GM10847 (cell line): ENCODE measurements around the gene ZCCHC10.

ENCODE experiments used
- POLR2A ChIP-seq: IDR thresholded peaks from 2 replicates; pipeline ENCODE4 v1.6.1; 2011; ENCODE audit not compliant: insufficient read length; ENCODE audit errors: extremely low read depth

ZCCHC10 gene

DNA sequence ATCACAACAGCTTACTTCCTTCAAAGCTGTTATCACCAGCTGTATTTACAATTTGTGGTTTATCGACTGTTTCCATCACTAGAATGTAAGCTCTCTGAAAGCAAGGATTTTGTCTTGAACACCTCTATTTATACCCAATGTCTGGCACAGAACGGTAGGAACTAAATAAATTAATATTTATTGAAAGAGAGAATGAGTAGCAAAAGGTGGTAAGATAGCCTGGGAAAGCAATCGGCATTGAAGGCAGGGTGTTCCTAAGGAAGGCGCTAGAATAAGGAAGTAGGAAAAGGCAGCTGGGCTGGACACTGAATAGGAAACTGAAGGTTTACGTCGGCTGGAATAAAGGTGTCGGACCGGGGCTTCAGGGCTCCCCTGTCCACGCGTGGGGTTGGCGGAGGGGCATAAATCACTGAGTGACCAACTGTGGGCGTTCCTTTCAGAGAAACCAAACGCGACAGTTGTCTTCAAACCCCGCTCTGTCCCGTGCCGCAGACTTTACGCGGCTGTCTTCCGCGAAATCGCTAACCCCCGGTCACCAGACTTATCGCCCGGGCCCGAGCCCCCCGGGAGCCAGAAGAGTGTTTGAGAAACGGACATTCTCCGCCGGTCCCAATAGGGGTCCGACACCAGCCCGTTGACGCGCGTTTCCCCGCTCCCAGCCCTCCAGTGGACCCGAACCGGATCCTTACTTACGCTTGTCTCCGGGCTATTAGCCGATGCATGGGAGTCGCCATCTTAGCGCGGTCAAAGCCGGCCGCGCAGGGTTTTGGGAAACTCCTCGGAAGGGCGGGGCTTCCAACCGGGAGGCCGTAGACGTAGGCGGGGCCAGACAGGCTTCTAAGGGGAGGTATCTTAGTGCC, at the start of gene ZCCHC10:
ZCCHC10 (minus strand) TSS at position 746 of the 860 bp plus-strand sequence; CDS start at position 734, 12 bp downstream.
- peak; percentile 77 for TF ChIP-seq POLR2A

GRCh38 chr5:133075572-133076536, 49.5 kb upstream of the ZCCHC10 start:
- no peak for TF ChIP-seq POLR2A

DNA sequence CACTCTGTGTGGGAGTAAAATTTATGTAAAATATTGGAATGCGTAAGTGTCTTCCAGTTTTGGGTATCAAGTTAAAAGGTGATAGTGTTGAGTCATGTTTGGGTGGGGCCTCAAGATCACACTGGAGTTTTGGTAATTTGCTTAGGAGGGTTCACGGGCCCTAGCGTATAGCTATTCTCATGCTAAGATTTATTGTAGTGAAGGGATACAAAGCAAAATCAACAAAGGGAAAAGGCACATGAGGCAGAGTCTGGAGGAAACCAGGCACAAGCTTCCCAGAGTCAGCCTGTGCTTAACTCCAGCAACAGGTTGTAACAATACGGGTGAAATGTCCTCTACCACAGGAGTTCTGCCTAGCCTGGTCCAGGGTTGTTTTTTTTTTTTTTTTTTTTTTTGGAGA, 45.7 kb upstream of the ZCCHC10 start:
- TF ChIP-seq POLR2A: no peak

DNA sequence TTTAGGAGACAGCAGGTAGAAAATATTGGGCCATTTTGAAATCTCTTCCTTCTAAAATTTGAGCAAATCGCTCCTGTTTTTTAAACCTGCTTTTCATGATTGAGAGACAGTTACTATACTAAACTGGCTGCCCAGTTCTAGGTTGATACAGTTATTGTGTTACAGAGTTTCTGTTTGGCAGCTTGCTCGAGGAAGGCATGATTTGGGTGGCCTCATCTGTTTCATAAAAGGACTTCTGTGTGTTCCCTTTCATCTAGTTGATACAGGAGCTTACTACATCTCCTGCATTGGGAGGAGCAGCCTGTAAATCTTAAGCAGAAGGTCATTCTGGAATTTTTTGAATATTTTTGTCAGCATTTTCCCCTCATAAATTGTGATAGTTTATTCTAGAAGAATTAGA, 39.7 kb upstream of the ZCCHC10 start:
- TF ChIP-seq POLR2A: no peak

DNA sequence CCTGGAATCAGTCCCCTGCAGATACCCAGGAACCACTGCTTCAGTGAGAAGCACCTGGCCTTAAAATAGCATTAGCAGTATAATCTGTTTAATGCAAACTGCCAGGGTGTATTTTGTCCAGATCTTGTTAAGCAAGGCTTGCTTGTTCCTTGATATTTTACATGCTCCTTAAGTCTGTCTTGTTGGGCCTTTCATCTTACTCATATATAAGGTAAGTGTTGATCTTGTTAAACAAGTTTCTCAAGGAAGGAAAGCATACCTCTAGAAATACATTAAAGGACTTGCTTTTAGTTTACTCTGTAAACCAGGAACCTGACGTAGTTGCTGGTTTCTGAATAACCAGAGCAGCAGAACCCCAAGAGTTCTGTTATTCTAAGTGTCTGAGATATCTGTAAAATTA, 39.1 kb upstream of the ZCCHC10 start:
- no peak for TF ChIP-seq POLR2A

DNA sequence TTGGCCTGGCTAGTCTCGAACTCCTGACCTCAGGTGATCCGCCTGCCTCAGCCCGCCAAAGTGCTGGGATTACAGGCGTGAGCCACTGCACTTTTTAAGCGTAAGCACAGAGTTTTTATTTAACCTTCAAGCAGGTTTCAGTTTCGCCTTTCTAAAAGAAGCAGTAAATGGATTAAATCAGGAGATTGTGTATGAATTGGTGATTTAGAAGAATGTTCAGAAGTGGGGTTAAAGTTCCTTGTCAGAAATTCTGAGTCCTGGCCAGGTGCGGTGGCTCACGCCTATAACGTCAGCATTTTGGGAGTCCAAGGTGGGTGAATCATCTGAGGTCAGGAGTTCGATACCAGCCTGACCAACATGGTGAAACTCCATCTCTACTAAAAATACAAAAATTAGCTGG, 37.6 kb upstream of the ZCCHC10 start:
- no peak for TF ChIP-seq POLR2A

DNA sequence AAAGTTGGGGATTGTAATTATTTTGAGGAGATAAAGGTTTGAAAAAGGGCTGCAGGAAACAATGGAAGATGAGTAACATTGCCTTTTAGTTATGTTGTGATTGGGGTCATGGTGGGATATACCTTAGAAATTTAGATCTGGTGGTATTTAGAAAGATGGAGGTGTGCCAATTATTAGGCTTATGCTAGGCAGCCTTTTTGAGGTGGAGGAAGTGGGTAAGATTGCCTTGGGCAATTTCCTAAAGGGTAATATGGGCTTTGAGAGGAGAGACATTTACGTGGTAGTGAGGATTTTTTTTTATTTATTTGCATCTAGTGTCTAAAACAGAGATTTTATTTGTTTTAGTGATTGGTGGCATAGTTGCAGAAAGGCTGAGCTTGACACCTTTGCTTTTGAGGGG, 35.9 kb upstream of the ZCCHC10 start:
- TF ChIP-seq POLR2A: no peak

GRCh38 chr5:133059621-133060020, 33.3 kb upstream of the ZCCHC10 start:
- no peak for TF ChIP-seq POLR2A

GRCh38 chr5:133056891-133057290, 30.5 kb upstream of the ZCCHC10 start:
- TF ChIP-seq POLR2A: no peak

- TF ChIP-seq POLR2A: no peak
Observed at GRCh38 chr5:133054697-133055471, 28.5 kb upstream of the ZCCHC10 start.

GRCh38 chr5:133053448-133053847, 27.1 kb upstream of the ZCCHC10 start:
- no peak for TF ChIP-seq POLR2A

DNA sequence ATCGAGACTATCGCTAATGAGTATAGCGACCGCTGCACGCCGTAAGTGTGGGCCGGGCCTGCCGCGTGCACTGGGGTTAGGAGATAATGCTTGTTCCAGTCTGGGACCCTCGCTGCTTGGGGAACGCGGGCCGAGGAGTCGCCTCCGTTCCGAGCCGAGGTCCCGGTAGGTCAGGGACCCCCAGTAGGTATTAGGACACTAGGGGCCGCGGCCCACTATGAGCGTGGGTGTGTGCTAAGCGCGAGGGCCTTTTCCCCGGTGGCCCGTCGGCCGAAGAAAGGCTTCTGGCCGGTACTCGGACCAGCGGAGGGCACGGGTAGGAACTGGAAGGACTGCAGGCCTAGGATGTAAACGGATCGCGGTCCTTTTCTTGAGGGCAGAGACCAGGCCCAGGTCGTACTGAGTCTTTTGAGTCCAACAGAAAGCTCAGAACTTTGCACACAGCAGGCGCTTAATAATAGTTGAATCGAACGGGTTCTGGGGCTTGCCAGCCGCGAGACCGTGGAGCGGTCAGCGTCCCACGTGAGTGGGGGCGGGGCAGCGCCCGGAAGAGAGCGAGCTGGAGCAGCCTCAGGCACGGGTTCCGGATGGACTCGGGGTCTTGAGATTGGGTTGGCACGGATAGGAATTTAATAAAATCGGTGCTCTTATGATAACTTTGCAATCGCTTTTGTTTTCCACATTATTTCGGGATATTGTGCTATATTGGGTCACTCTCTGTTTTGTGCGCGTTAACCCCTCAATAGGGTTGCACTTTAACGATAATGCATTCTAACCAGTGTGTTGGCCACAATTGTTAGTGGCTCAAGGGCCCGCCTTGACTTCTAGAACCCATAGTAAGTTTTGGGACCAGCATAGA, 26.2 kb upstream of the ZCCHC10 start:
- no peak for TF ChIP-seq POLR2A

GRCh38 chr5:133051542-133052316, 25.4 kb upstream of the ZCCHC10 start, which contains the start of gene HSPA4:
TSS of gene HSPA4 (plus strand) at chr5:133052013. CDS start at chr5:133052251, 238 bp downstream.
- TF ChIP-seq POLR2A: peak; percentile 84
